D341Med (cell line): ENCODE data around the gene ABLIM2.
A peak's percentile ranks its signal among the peaks of the same experiment; 100 is the strongest.

ENCODE experiments used
- DNase-seq: peaks from one replicate; pipeline ENCODE4 v3.0.0; 2012; ENCODE audit warnings: low spot score

Gene ABLIM2

DNA sequence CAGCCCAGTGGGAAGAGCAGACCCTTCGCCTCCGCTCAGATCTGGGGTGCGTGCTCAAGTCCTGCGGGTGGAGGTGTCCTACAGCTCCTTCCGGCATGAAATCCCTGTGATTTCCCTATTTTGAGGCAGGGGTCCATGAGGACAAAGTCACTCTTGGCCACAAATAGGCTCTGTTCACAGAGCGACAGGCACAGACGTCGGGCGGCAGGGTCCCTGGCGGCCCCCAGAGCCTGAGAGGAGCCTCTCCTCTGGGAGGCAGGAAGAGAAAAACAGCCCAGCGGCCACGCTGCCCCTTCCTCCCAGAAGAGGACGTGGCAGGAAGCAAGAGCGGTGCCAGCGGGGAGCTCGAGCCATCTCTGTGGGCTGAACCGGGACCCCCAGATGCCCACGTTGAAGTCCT lies 38.7 kb downstream of the ABLIM2 start:
- no peak for DNase-seq

DNA sequence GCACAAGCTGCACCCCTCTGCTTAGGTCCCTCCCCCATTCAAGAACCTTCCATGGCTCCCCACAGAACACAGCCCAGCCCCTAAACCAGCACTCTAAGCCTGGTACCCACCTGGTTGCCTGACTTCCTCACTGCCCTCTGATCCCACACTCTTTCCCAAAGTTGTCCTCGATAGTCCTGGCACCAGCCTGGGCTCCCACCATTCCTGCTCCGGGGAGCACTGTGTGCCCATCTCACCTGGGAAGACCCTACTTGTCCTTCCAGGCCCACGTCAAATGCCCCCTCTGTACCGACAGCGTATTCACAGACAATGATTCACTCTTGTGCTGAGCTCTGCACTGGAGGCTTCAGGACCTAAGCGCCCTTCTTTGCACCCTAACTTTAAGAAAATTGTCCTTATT lies 40.1 kb downstream of the ABLIM2 start:
- no peak for DNase-seq

DNA sequence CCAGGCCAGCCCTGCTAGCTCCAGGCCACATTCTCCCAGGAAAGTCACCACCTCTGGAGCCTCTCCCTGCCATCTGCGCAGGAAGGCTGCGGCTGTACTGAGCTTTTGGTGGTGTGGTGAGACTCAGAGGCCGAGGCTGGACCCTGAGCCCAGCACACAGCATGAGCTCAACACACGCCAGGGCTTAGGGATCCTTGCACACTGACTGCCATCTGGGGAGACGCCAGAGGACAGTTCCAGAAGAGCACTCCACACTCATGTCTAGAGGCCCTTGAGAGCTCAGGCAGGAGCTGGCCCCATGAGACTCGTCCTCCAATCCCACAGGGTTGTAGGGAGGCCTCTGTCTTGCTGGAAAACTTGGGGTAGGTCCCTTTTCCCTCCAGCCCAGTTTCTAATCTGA lies 40.6 kb downstream of the ABLIM2 start:
- no peak for DNase-seq

DNA sequence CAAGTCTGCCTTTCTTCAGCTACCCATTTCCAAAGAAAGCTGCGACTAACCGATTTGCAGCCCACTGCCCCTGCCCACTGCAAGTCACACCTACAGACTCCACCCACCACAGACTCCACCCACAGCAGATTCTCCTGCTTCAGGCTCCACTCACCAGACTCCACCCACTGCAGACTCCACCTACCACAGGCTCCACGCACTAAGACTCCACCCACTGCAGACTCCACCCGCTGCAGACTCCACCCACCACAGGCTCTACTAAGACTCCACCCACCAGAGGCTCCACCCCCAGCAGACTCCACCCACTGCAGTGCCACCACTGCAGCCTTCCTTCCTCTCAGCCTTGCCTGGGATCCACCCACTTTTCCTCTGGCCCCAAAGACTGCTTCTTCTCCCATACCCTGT lies 41.3 kb downstream of the ABLIM2 start:
- no peak for DNase-seq

DNA sequence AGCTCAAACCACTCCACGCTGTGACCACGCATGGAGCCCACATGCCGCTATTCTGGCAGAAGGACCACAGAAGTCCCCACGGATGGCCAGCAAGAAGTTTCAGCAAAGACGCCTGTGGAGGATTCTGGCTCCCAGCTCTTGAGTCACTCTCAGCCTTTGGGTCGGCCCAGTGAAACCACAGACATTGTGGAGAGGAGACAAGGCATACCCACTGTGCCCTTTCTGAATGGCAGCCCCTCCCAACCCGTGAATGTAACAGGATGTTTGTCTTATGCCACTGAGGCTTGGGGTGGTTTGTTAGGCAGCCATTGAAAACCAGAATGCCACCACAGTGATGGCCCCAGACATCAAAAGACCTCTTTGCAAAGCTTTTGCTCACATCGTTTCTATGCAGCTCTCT lies 42.7 kb downstream of the ABLIM2 start:
- DNase-seq, result no peak

DNA sequence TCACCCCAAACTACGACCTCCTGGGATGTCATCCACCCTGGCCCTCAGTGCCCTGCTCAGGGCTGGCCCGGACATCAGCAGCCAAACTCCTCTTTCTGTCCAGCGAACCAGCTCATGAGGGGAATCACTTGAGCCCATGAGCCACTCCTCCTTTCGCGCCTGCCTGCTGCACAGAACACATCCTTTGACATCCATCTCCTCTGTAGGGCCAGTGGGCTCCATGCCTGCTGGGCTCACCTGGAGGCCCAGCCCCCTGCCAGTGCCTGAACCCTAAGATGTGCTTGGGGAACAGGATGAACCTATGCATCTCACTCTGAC lies 43.5 kb downstream of the ABLIM2 start:
- no peak for DNase-seq

DNA sequence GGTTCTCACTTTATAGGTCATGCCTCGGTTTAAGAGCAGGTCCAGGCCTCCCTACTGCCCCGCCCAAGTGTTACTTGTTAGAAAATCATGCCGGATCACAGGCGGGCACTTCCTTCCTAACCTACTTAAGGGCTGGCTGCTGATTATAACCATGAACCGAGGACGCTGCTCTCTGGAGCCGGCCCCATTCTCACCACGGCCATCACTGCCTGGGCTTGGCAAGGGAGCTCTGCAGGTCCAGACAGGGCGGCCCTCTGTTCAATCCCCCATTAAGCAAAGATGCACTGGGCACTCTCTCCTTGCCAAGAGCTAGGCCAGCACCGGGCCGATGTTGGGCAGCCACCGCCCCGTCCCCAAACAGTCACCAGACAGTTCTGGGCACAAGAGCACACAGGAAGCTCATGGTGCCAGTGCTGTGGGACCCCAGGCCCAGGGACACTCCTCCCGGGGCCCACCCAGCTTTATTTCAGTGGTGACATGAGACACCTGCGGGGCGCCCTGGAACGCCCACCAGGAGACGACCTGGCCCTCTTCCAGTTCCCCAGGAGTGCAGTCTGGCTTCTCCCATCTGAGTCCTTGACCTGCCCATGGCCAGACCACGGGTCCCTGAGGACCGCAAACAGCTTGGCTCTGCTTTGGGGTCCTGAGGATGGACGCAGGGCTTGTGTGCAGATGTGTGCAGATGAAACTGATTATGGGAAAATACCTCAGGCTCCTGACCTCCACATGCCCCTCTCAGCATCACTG lies 44.0 kb downstream of the ABLIM2 start:
- DNase-seq, result no peak

DNA sequence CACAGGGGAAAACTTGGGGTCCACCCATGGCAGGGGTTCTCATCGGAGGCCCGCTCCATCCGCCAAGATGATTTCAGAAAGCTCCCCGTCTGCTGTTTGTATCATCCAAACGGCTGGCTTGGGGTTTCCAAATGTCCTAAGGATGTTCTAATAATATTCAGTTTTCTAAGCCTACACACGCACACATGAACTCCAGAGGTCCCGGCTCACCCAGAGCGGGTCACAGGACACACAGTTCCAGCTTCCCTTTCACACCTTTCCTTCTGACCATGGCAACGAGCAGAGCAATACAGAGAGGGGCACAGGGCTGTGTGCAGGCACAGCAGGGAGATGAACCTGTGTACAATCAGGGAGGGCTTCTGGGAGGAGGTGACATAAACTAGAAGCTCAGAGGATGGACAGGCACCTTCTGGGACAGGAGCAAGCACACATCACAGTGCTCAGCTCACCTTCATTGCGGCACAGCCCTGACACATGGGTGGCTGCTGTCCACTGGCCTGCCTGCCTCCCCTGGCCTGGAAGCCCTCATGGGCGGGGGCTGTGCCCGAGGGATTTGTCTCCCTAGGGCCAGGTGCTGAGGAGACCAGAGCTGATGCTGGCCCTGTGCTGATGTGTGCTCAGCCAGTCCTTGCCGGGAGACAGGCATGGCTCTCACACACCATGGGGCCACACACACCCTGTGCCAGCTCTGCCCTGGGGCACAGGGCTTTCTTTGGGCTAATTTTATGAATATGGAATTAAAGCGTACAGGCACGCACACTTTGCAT lies 44.8 kb downstream of the ABLIM2 start:
- no peak for DNase-seq

DNA sequence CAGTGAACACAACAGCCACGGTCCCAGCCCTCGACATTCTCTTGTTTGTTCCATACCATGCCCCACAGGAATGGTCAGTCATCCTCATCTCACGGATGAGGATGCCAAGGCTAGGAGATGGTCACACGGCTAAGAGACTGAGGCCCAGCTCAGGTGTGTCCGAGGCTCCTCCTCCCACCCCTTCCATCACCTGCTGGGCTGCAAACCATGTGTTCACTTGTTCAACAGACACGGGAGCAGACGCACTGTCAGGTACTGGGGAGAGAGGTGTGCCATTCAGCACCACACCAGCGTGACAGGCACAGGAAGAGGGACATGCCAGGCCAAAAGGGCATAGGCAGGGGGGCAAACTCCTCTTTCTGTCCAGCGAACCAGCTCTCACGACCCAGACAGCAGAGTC lies 45.9 kb downstream of the ABLIM2 start:
- DNase-seq, result no peak

DNA sequence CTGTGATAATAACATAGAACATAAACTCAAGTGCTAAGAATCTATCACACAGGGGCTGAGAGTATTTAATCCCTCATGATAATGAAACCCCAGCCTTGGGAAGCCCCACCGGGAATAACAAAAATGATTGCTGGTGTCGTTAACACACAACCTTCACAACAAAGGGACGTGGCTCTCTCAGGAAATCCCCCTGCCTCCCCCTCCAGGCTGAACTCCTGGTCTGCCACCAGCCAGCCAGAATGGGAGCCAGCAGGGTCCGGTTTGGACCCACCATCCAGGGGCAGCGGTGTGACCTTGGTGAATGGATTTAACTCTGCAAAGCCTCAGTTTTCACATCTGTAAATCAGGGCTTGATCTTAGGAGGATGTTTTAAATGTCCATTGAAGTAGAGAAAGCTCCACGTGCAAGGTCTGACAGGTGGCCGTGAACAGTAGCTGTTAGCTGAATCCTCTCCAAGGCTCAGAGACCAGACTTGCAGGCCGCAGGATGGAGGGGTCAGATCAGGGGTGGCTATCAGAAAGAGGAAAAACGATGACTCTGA lies 46.5 kb downstream of the ABLIM2 start:
- DNase-seq, result no peak

DNA sequence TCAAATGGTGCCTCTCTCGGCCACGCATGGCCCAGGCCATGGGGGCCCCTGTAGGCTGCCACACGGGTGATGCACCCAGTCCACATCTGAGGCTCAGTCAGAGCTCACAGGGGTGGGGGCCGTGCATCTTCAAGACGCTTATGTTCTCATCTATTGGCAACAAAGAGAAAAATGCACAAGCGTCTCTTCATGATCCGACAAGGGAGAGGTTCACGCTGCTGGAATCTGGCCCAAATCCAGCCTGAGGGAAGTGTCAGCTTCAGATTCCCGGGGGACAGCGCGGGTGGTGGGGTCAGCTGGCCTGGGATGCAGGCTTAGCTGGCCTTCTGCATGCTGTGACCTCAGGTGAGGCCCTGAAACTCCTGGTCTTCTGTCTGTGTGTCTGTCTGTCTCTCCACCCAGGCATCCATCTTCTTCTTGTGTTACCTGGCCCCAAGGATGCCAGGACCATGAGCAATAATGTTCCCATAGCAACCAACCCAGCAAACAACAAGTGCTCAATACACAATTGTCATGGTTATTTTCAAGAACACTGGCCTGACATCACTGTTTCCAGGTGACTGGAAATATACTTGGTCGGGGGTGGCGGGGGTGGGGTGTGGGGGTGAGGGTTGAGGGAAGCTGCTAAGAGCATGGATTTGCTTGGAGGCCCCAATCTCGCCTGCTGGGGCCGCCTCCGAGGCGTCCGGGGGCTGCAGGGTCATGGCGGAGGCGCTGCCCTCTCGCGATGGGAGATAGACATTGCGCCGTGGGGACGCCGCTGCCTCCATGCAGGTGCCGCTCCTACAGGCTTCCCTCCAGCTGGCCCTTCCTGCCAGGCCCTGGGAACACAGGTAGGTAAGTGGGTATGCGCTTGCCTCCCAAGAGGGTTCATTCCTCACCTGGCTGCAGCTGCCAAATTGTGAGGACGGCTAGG lies 48.3 kb downstream of the ABLIM2 start:
- peak; percentile 75 for DNase-seq

DNA sequence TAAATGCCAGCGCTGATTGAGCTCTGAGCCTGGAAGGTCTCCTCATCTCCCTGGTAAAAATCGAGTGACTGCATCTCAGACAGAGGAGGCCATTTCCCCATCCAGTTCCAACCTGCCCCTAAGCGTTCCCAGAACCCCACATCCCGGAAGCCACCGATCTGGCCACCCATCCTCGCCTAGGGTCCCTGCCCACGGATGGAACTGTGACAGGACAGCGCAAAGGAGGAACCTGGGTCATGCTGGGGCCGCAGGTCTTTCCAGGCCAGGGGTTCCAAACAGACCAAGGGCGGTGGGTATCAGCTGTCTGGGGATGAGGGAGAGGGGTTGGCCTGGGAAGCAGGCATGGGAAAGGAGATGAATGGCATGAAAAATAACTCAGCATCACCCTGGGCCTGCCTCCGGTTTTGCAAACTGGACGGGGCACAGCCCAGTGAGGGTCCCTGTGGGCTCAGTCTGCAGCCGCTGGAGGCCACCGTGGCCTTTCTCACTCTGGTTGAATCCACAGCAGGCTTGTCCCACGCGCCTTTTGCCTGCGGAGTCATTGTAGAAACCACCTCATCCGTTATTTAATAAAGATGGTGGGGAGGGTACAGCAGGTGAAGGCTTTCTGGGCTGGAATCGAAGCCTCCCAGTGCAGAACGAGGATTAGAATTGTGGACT lies 49.1 kb downstream of the ABLIM2 start:
- DNase-seq, result no peak

DNA sequence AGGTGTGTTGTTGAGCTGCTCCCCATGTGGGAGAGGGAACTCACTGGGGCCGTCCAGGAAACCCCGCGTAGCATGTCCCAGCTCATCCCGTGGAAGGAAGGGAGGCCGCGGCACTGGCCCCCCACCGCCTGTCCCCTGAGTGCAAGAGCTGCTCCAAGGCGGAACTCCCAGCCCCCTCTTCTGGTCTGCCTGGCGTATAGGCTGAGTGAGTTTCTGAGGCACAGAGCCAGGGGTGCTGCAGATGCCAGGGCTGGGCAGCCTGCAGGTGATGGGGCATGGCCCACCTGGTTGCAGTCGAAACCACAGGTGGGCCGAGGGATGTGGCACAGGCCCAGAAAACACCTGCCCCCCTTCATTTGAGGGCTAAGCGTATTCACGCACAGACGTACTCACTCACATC lies 49.6 kb downstream of the ABLIM2 start:
- no peak for DNase-seq

DNA sequence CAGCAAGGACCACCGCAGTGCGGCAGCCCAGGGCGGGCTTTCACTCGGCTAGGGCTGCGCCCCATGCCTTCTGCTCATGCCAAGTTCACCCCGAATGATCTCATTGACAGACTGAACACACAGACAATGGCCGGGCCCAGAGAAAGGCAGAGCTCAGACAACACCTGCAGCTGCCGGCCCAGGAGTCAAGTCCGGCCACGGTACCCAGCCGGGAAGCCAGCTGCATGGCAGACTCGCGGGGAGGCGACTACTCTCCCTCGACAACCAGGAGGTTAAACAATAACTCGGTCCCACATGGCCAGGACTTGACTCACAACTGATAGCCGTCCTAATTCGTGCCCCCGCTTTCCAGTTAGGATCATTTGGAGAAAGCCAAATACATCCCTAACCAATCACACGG lies 50.4 kb downstream of the ABLIM2 start:
- DNase-seq, result no peak

DNA sequence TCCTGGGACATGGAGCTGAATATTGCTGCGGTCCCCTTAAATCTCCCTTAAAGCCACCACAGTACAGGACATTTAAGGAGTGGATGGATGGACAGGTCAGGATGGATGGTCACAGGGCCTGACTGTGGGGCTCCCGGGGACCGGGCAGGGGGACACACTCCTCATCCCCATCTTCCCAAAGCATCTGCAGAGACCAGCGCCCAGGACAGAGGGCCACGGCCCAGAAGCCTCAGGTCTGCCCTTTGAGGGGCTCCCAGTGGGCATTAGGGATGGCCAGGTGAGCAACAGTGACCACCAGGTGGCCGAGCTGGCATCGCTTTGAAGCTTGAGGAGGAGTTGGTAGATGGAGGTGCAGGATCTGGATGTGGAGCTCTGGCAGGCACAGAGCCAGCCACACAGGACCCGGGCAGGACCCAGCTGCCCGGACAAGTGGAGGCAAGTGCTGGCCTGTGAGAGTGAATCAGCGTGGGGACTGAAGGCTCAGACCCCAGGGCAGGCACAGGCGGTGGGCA lies 51.4 kb downstream of the ABLIM2 start:
- DNase-seq, result no peak

DNA sequence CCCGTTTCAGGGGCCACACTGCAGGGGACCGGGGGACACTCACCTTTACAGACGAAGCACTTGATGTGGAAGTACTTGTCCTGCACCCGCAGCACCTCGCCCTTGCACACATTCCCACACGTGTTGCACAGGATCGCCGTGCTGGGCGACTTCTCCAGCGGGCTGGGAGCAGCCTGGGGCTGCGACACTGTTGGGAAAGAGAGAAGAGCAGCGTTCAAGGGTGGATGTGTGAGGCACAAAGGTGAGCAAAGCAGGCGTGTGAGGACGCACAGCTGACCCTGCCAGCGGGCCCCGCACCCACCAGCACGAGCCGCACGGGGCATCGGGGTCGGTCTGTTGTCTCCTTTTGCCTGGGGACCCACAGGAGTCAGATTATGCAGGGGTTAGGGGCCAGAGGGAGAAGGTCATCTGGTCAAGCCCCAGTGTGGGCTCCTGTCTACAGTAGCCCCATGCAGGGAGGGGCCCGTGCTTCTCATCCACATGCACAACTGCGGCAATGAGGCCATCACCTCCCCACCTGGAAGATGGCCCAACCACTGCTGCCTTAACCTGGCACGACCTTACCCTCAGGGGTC lies 52.1 kb downstream of the ABLIM2 start:
- DNase-seq, result no peak

DNA sequence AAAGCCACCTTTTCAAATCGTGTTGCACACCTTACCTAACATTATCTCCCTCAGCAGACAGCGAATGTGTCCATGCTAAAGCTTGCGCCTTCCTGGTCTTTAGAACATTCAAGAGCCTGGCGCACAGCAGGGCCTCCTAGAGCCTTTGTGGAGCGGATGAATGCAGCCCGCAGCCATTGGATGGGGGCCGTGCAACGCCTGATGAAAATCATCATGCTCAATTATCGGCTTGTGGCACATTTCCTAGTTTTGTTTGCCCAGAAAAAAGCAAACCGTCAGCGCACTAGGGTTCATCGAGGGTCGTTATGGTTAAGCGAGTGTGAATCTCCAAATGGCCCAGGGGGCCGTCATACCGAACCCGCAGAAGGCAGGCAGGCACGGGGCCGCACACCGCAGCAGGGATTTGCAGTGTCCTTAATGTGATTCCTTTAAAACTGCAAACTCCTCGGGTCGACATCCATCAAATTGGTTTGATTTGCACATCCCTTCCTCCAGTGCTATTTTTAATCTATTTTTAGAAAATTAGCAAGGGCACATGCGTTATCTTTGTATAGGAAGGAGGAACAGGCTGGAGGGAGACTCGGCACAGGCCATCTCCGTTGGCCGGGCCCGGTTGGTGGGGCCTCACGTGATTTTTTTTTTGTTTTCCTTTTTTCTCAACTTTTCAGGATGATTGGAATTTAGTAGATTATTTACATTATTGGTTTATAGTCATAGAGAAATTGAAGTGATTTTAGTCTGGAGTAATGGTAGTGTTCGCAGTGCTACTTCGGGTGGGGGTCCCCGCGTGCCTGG lies 53.1 kb downstream of the ABLIM2 start:
- no peak for DNase-seq

DNA sequence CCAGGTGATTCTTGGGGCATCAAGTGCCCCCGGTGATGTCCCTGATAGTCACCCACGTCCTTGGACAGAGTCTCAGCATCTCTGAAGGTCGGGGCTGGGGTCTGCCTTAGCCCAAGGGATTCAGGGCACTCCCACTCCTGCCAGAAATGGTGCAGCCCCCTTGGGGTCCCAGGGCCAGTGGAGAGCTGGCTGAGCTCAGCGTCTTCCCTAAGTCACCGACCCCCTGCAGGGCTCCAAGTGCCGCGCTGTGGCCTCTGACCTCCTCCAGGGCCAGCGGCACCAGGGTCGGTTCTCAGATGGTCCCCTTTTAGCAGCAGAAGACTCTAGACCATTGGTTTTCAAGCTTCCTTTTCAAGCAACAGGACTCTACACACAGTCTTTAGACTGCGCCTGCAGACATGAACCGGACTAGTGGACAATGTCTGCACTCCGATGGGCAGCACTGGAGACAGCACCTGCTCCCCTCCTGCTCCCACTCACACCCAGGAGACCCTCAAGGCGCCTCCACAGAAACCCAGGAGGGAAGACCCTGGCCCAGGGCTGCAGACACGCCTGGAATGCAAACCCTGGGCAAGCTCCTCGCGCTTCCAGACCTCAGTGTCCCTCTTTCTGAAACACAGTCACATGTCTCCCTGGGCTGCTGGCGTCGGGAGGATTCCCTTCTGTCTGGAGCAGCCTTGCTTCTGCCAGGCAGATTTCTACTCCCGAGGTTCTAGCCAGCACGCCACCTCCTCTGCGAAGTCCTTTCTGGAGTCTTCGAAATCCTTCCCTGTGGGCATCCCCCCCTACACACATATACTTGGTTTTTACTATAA lies 53.9 kb downstream of the ABLIM2 start:
- no peak for DNase-seq
